LNCaP clone FGC (cell line): ENCODE data around the gene EPHA7.

Source experiments
- DNase-seq: peaks from one replicate; pipeline ENCODE4 v3.0.0-alpha.2; 2011; ENCODE audit warnings: low read depth
- H3K4me3 ChIP-seq: 2 replicates; pipeline ENCODE4 v1.5.1; 2011; ENCODE audit warnings: mild to moderate bottlenecking, low read depth, low read length, control low read depth
- CTCF ChIP-seq: IDR thresholded peaks from 2 replicates; pipeline ENCODE4 v1.5.1; 2012; ENCODE audit warnings: mild to moderate bottlenecking; ENCODE audit not compliant: control insufficient read depth, insufficient read depth; ENCODE audit errors: extremely low read depth

EPHA7 gene

DNA sequence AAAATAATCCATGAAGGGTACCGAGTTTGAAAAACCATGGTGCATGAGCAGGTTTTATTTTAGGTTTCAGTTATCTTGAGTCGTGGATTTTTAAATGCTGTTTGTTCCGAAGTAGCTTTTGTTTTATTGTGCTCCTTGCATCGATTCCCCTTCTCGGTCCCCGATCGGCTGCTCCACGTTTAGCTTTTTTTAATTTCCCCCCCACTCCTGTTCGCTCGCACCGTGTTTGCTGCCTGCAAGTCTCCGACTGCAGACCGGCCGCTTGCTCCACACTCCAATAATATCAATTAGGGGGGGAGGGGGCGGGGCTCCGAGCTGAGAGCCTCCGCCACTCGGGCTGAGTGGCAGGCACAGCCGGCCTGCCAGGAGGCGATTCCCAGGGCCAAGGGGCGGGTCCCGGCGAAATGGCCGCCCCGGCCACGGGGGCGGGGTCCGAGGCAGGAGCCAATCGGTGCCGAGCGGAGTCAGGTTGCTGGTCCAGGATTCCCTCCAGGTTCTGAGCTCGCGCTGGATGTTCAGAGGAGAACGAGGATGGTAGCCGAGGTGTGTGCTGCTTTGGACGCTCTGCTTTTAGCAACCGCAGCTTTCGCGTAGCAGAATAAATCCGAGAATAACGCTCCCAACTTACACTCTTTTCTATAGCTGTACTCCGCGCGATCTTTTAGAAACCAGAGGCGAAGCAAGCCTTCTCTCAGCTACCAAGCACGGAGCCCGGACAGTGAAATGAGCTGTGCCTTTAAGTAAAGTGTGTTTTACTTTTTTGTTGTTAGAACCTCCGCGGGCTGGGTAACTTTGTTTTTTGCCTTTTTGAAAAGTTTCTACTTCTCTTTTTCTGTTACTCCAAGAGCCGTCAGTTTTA lies at the start of gene EPHA7:
Gene EPHA7 (minus strand): TSS at position 256 of the 859 bp plus-strand sequence. CDS start 218 bp downstream, at position 38.
- no peak for TF ChIP-seq CTCF
- peak; percentile 71 for DNase-seq
- peak within 1 kb of the TSS; percentile 56 for H3K4me3 ChIP-seq

- TF ChIP-seq CTCF = no peak
- DNase-seq = no peak
- no peak overlapping the region for H3K4me3 ChIP-seq
Measured at GRCh38 chr6:93468291-93468690, 48.9 kb upstream of the EPHA7 start.

GRCh38 chr6:93454533-93454932 lies 35.2 kb upstream of the EPHA7 start:
- no peak for DNase-seq
- no peak for TF ChIP-seq CTCF
- no peak overlapping the region for H3K4me3 ChIP-seq

DNA sequence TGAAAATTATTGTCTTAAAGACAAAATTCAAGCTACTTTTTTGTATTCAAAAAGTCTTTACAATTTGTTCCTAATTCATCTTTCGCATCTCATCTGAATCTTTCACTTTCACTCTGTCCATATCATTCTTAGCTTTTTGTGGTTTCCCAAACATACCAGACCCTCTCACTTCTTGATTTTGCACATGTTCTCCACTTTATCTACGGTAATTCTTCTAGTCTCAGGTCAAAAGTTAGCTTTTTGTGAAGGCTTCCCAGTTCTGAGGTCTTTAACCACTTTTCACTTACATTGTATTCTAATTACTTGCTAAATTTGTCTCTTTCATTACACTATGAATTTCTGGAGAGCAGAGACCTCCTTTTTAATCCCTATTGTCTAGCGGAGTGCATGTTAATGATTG lies 34.6 kb upstream of the EPHA7 start:
- H3K4me3 ChIP-seq = no peak overlapping the region
- no peak for DNase-seq
- TF ChIP-seq CTCF = no peak

DNA sequence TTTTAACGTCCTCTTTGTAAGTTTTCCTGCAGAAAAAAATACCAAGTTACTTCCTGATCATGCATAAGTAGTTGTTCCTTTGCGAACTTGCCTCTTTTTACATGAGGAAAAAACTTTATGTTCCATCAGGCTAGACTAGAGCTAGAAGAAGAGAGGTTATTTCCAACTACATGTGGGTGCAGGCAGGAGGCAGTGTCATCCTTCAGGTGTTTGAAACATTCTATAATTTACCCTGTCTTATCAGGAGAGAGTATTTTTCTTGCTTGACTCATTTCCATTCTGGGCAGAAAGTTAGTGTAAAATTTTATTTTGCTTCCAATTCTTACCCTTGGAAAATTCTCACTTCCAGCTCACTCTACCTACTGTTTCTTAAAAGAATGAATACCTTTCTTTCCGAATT lies 28.5 kb upstream of the EPHA7 start:
- DNase-seq = no peak
- TF ChIP-seq CTCF = 0 out of 2 replicates have a peak, but pooled peaks have one; percentile 30
- H3K4me3 ChIP-seq = no peak overlapping the region

- no peak for DNase-seq
- H3K4me3 ChIP-seq = no peak overlapping the region
- no peak for TF ChIP-seq CTCF
Measured at GRCh38 chr6:93437491-93437890, 18.1 kb upstream of the EPHA7 start.

DNA sequence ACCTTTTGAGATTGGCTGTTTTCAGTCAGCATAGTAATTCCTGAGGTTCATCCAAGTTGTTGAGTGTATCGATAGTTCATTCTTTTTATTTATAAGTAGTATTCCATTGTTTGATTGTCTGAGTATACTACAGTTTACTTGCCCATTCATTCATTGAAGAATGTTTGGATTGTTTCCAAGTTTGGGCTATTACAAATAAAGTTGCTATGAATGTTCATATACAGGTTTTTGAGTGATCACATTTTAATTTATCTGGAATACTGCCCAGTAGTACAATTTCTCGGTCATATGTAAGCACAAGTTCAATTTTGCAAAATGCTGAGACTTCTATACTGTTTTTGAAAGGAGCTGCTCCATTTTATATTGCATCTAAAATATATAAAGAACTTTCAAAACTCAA lies 14.2 kb upstream of the EPHA7 start:
- no peak for DNase-seq
- H3K4me3 ChIP-seq = no peak overlapping the region
- TF ChIP-seq CTCF = no peak
